Caco-2 (cell line): ENCODE results near the gene NSDHL. TPM values are rescaled to one million over a fixed set of nuclear protein-coding genes. Genes with fewer than 3 reads are reported as not detected.
A peak's percentile ranks its signal among the peaks of the same experiment; 100 is the strongest.

Experiments
- BruUV-seq: library from RNA; stranded (reverse); fragments of 400-500 nt; replicated peaks from 2 replicates; lab custom pipeline; 2021; lab: Mats Ljungman, UMichigan
- CTCF ChIA-PET: fragments of 300-600 bp; sonication (Branson Sonifier 250); formaldehyde crosslinking; loops from one replicate; lab custom pipeline; 2022; ENCODE audit warnings: antibody characterized with exemption; lab: Charles Lee
- POLR2A ChIA-PET: fragments of 300-600 bp; sonication (Branson Sonifier 250); formaldehyde crosslinking; loops from one replicate; lab custom pipeline; 2022; ENCODE audit warnings: antibody characterized with exemption; lab: Charles Lee
- DNase-seq, 2 experiments: peaks; one replicate each; pipeline versions ENCODE4 v3.0.0 to v3.0.0-alpha.2; 2020 to 2022
- H3K27me3 ChIP-seq: replicated peaks from 2 replicates; pipeline ENCODE4 v1.6.0; 2011; ENCODE audit warnings: low read length; ENCODE audit not compliant: control insufficient read depth, insufficient read depth
- H3K36me3 ChIP-seq: 2 replicates; pipeline ENCODE4 v1.5.1; 2011; ENCODE audit warnings: low read length; ENCODE audit not compliant: control insufficient read depth, insufficient read depth
- H3K4me1 ChIP-seq: fragments of 250-450 bp; sonication (Bioruptor Pico); 2 replicates; pipeline ENCODE4 v1.5.1; 2020; ENCODE audit warnings: mild to moderate bottlenecking
- H3K4me3 ChIP-seq: 2 replicates; pipeline ENCODE4 v1.5.1; 2011; ENCODE audit warnings: low read depth, mild to moderate bottlenecking, control low read depth, low read length
- H3K9me3 ChIP-seq: fragments of 250-450 bp; sonication (Bioruptor Pico); 2 replicates; pipeline ENCODE4 v1.5.1; 2020; ENCODE audit warnings: mild to moderate bottlenecking, moderate library complexity
- H3K27ac Mint-ChIP-seq: one replicate; pipeline ENCODE4 v1.8.0; 2022; ENCODE audit warnings: mixed read lengths; ENCODE audit not compliant: unreplicated experiment
- H3K27me3 Mint-ChIP-seq: one replicate; pipeline ENCODE4 v1.8.0; 2022; ENCODE audit warnings: mixed read lengths; ENCODE audit not compliant: insufficient read depth, unreplicated experiment
- H3K36me3 Mint-ChIP-seq: one replicate; pipeline ENCODE4 v1.8.0; 2022; ENCODE audit warnings: mild to moderate bottlenecking, mixed read lengths; ENCODE audit not compliant: insufficient read depth, unreplicated experiment
- H3K4me1 Mint-ChIP-seq: one replicate; pipeline ENCODE4 v1.8.0; 2022; ENCODE audit warnings: low read depth, mixed read lengths; ENCODE audit not compliant: unreplicated experiment
- H3K4me3 Mint-ChIP-seq: one replicate; pipeline ENCODE4 v1.8.0; 2022; ENCODE audit warnings: mild to moderate bottlenecking, moderate library complexity, mixed read lengths; ENCODE audit not compliant: unreplicated experiment
- H3K9me3 Mint-ChIP-seq: one replicate; pipeline ENCODE4 v1.8.0; 2022; ENCODE audit warnings: mixed read lengths; ENCODE audit not compliant: unreplicated experiment
- intact Hi-C: fragments of 100-400 bp; cut with micrococcal nuclease; formaldehyde crosslinking; loops from one replicate; pipeline ENCODE4 v1.10.0; 2022; ENCODE audit not compliant: unreplicated experiment
- total RNA-seq: library from RNA; stranded (reverse); gene quantifications from 2 replicates; pipeline ENCODE4 v1.2.3, GENCODE V29; 2022
- TF ChIP-seq, protein P1 (sequence below), 2 experiments: fragments of 200-600 bp in 1 of 2; IDR thresholded peaks; 1 replicate in 1 of 2; 2 replicates in 1 of 2; pipeline versions ENCODE4 v1.5.1 to v1.8.0; 2011 to 2022; ENCODE audit warnings: antibody characterized with exemption in 1 of 2, control low read depth in 1 of 2, inconsistent platforms in 1 of 2, low read depth in 1 of 2, low read length in 1 of 2, mild to moderate bottlenecking in 1 of 2, moderate library complexity in 1 of 2; ENCODE audit not compliant: insufficient read depth in 1 of 2, severe bottlenecking in 1 of 2, unreplicated experiment in 1 of 2

Gene NSDHL
- total RNA-seq, 1 experiment from 2014 or later = 34.9 TPM

DNA sequence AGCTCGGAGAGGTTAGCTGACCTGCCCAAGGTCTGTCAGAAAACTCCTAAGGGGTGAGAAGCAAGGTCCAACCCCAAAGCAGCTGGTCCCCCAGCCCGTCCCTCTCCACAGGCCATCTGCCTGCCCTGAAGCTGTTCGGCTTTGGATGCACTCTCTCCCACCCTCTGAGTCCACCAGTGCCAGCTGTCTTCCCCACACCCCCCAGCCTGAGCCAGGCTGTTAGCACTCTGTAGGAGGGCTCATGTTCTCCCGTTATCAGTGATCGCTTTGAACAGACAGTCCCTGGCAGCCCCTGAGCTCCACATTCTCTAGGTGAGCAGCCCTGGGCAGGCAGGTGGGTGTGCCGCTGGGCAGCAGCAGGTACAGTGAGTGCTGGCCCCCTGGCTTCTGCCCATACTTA lies 83.0 kb downstream of the NSDHL start:
- CTCF ChIA-PET = interaction anchor here (0.6 kb wide), 1 partner anchor 251 kb away, joined by 3 read pairs; no protein-coding TSS in a partner anchor
- Mint-ChIP-seq H3K36me3 (no peaks in the 10 kb centered on the region), H3K9me3 (no peaks in the 10 kb centered on the region), H3K4me3 (no peak overlapping the region), H3K27ac (no peak overlapping the region), H3K4me1 (no peaks in the 10 kb centered on the region), H3K27me3 (no peaks in the 10 kb centered on the region)
- intact Hi-C loops = no loop called here
- no TSS peak for BruUV-seq
- no peak overlapping the region for H3K4me3 ChIP-seq
- no peaks in the 10 kb centered on the region for H3K4me1 ChIP-seq
- TF ChIP-seq, protein P1, sequence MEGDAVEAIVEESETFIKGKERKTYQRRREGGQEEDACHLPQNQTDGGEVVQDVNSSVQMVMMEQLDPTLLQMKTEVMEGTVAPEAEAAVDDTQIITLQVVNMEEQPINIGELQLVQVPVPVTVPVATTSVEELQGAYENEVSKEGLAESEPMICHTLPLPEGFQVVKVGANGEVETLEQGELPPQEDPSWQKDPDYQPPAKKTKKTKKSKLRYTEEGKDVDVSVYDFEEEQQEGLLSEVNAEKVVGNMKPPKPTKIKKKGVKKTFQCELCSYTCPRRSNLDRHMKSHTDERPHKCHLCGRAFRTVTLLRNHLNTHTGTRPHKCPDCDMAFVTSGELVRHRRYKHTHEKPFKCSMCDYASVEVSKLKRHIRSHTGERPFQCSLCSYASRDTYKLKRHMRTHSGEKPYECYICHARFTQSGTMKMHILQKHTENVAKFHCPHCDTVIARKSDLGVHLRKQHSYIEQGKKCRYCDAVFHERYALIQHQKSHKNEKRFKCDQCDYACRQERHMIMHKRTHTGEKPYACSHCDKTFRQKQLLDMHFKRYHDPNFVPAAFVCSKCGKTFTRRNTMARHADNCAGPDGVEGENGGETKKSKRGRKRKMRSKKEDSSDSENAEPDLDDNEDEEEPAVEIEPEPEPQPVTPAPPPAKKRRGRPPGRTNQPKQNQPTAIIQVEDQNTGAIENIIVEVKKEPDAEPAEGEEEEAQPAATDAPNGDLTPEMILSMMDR (IDR thresholded peaks at IDR 0.05; ENCODE audit: insufficient read depth in 1 of 2, low read depth in 1 of 2, low read length in 1 of 2, severe bottlenecking in 1 of 2, unreplicated experiment in 1 of 2) = no peak
- H3K9me3 ChIP-seq = no peaks in the 10 kb centered on the region
- POLR2A ChIA-PET = no interaction called here
- no peaks in the 10 kb centered on the region for H3K36me3 ChIP-seq
- no peaks in the 10 kb centered on the region for H3K27me3 ChIP-seq
- DNase-seq = no peak

DNA sequence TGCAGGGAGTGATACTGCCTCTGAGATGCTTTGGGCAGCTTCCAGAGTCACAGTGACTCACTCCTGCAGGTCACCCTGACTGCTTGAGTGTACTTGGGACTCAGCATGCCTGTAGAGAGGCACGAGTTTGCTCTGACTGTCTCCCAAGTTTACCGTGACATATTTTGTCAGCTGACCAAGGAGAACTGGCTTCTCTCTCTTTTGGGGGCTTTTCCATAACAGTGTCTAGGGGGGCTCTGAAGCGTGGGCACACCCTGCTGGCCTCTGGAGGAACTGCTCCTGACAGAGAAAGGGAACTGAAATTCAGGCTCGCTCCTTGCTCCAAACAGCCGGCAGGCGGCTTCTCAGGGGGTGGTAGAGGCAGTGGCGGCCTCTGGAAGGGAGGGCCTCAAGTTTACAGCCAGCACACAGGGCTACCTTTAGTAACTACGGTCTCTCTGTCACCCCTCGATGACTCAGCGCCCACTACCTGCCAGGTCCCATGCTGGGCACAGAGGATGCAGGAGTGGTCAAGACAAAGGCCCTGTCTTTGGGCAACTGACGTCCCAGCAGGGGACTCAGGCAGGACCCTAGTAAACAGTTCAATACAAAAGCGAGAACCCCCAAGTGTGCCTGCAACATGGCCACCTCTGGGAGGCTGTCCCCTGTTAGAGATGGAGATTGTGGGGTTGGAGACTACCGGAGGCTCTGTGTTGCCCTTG lies 84.8 kb downstream of the NSDHL start:
- TF ChIP-seq, protein P1 (IDR thresholded peaks at IDR 0.05; ENCODE audit: insufficient read depth in 1 of 2, low read depth in 1 of 2, low read length in 1 of 2, severe bottlenecking in 1 of 2, unreplicated experiment in 1 of 2) = peak; percentile 33 to 42
- no peaks in the 10 kb centered on the region for H3K27me3 Mint-ChIP-seq
- no peaks in the 10 kb centered on the region for H3K9me3 ChIP-seq
- no peak overlapping the region for H3K4me3 ChIP-seq
- H3K4me1 ChIP-seq = no peaks in the 10 kb centered on the region
- H3K4me3 Mint-ChIP-seq = no peak overlapping the region
- DNase-seq = no peak
- intact Hi-C loops = no loop called here
- no peaks in the 10 kb centered on the region for H3K36me3 Mint-ChIP-seq
- POLR2A ChIA-PET = no interaction called here
- CTCF ChIA-PET = no interaction called here
- H3K27me3 ChIP-seq = no peaks in the 10 kb centered on the region
- H3K4me1 Mint-ChIP-seq = no peaks in the 10 kb centered on the region
- BruUV-seq = no TSS peak
- no peak overlapping the region for H3K27ac Mint-ChIP-seq
- H3K36me3 ChIP-seq = no peaks in the 10 kb centered on the region
- no peaks in the 10 kb centered on the region for H3K9me3 Mint-ChIP-seq

DNA sequence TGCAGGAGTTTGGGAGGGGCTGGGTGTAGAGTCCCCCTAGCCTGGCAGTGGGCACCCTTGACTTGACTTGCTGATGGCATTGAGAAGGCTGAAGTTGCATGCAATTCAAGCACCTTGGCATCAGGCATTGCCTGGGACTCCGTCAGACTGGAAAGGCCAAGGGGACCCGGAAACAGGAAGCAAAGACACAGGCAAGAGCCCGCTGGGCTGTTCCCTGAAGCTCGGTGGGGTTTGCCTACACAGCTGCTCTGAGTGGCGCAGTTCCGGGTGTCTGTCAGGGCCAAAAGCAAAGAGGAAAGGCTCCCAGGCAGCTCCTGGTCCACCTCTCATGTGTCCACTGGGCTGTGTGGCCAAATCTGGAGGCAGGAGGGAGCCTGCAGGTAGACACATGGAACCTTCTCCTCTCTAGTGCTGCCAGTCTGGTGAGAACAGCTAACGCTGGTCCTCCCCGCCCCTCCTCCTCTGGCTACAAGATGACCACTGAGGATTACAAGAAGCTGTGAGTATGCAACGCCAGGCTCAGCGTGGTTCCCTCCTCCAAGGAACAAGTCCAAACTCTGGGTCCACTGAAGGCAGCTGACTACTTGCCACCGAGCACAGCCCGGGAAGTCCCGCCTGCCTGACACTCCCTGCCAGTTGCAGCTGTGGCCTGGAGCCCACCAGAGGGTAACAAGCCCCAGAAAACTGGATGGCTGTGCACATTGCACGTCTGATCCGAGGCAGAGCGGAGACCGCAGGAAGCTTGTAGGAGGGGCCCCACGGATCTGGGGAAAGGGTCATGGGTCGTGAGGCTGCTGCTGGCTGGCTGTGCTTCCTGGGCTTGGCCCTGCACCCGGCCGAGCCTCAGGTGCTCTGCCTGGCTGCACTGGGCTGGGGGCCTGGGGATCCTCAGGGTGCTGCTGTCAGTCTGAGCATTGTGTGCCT lies 87.1 kb downstream of the NSDHL start:
- POLR2A ChIA-PET = no interaction called here
- no peak overlapping the region for H3K4me3 Mint-ChIP-seq
- Histone ChIP-seq H3K9me3 (no peaks in the 10 kb centered on the region), H3K4me1 (no peaks in the 10 kb centered on the region), H3K36me3 (no peaks in the 10 kb centered on the region), H3K4me3 (no peak overlapping the region), H3K27me3 (no peaks in the 10 kb centered on the region)
- H3K9me3 Mint-ChIP-seq = no peaks in the 10 kb centered on the region
- DNase-seq = no peak
- H3K36me3 Mint-ChIP-seq = no peaks in the 10 kb centered on the region
- CTCF ChIA-PET = no interaction called here
- TF ChIP-seq, protein P1 (IDR thresholded peaks at IDR 0.05; ENCODE audit: insufficient read depth in 1 of 2, low read depth in 1 of 2, low read length in 1 of 2, severe bottlenecking in 1 of 2, unreplicated experiment in 1 of 2) = no peak
- no peak overlapping the region for H3K27ac Mint-ChIP-seq
- H3K4me1 Mint-ChIP-seq = no peaks in the 10 kb centered on the region
- BruUV-seq = no TSS peak
- H3K27me3 Mint-ChIP-seq = no peaks in the 10 kb centered on the region
- intact Hi-C loops = no loop called here
